Measurements from ENCODE around the gene FYTTD1. TPM values are rescaled to one million over a fixed set of nuclear protein-coding genes. Genes with fewer than 3 reads are reported as not detected.

FYTTD1 gene
- total RNA-seq, 1 donor from 2014 or later: 89.1 TPM

DNA sequence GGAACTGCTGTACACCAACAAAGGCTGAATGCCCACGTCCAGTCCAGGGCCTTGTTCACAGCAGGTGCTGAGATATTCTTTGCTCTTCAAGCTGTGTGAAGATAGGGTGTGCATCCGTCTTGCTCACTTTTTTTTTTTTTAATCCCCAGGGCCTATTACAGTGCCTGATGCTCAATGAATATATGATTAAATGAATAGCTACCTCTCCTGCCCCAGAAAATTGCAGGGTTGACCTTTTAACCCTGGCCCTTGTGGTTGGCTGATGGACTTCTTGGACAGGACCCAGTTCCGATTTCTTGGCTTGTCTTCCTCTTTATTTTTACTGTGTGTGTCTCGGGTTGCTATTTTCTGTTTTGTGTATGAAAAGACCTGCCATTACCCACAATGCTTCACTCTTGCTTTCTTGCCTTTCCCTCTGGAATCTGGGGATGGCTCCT lies 2.9 kb upstream of the FYTTD1 start:
- no peaks in the 10 kb centered on the region for H3K27me3 Mint-ChIP-seq (ENCODE audit: low read depth, unreplicated experiment)
- Histone ChIP-seq H3K79me2 (ENCODE audit: insufficient read depth, low read length) (peaks cover 13% of the 10 kb centered on the region), H3K4me2 (ENCODE audit: low read length) (no peak overlapping the region), H3K27ac (ENCODE audit: low read depth, low read length) (no peak overlapping the region), H3K27me3 (ENCODE audit: insufficient read depth, low read length) (no peaks in the 10 kb centered on the region), H3K4me3 (ENCODE audit: insufficient read depth, low read depth, low read length) (no peak overlapping the region), H3K9ac (ENCODE audit: low read length) (no peak overlapping the region), H3K36me3 (ENCODE audit: insufficient read depth, low read length) (no peaks in the 10 kb centered on the region), H3K4me1 (ENCODE audit: insufficient read depth, low read length) (peaks cover 13% of the 10 kb centered on the region), H4K20me1 (ENCODE audit: insufficient read depth, low read length) (peaks cover 14% of the 10 kb centered on the region), H2AFZ (ENCODE audit: low read depth, low read length) (no peak overlapping the region), H3K9me3 (ENCODE audit: insufficient read depth, low read depth, low read length) (no peaks in the 10 kb centered on the region)
- DNase-seq (ENCODE audit: low read depth): no peak
- no peak overlapping the region for H3K4me3 Mint-ChIP-seq (ENCODE audit: unreplicated experiment)
- TF ChIP-seq, protein P1, sequence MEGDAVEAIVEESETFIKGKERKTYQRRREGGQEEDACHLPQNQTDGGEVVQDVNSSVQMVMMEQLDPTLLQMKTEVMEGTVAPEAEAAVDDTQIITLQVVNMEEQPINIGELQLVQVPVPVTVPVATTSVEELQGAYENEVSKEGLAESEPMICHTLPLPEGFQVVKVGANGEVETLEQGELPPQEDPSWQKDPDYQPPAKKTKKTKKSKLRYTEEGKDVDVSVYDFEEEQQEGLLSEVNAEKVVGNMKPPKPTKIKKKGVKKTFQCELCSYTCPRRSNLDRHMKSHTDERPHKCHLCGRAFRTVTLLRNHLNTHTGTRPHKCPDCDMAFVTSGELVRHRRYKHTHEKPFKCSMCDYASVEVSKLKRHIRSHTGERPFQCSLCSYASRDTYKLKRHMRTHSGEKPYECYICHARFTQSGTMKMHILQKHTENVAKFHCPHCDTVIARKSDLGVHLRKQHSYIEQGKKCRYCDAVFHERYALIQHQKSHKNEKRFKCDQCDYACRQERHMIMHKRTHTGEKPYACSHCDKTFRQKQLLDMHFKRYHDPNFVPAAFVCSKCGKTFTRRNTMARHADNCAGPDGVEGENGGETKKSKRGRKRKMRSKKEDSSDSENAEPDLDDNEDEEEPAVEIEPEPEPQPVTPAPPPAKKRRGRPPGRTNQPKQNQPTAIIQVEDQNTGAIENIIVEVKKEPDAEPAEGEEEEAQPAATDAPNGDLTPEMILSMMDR (IDR thresholded peaks at IDR 0.05; ENCODE audit: insufficient read depth, low read depth, low read length): no peak
- TF ChIP-seq EZH2 (IDR thresholded peaks at IDR 0.05; ENCODE audit: insufficient read depth, low read length): no peak
- no peaks in the 10 kb centered on the region for H3K36me3 Mint-ChIP-seq (ENCODE audit: low read depth, unreplicated experiment)
- H3K27ac Mint-ChIP-seq (ENCODE audit: unreplicated experiment): no peak overlapping the region
- H3K9me3 Mint-ChIP-seq (ENCODE audit: unreplicated experiment): no peaks in the 10 kb centered on the region
- FAIRE-seq: no peak
- H3K4me1 Mint-ChIP-seq (ENCODE audit: low read depth, unreplicated experiment): no peaks in the 10 kb centered on the region

DNA sequence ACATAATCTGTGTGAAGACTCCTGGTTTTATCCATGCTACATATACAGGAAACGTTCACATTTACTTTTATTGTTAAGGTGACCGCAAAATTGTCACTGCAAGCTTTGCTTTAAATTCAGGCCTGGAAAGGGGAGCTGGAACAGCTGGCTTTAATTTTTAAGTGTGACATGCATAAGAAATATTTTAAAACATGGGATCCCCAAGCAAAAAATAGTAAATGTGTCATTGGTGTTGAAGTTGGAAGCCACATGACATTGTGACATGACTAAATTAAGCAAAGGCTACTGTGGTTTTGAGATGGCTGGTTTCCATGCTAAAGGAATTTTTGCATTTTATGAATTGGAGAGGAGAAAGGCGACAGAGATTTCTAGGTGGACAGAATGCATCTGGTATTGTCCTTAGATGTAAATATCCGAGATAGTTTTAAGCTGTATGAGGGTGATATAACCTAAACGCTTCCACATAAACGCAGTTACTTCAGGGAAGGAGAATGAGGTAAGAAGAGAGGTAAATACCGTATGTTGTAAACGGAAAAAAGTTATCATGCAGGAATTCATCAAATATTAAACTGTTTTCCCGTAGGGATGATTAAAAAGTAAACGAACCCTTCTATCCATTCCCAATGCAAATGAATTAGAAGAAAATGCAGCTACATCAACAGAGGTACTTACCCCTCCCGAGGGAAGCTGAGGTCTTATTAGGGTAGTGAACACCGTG lies 927 bp upstream of the FYTTD1 start:
- Histone ChIP-seq H3K4me2 (ENCODE audit: low read length) (peak overlapping the region; percentile 85), H3K27me3 (ENCODE audit: insufficient read depth, low read length) (no peaks in the 10 kb centered on the region), H3K4me1 (ENCODE audit: insufficient read depth, low read length) (peaks cover 17% of the 10 kb centered on the region), H3K27ac (ENCODE audit: low read depth, low read length) (peak overlapping the region; percentile 87), H3K9me3 (ENCODE audit: insufficient read depth, low read depth, low read length) (no peaks in the 10 kb centered on the region), H4K20me1 (ENCODE audit: insufficient read depth, low read length) (peaks cover 31% of the 10 kb centered on the region), H3K79me2 (ENCODE audit: insufficient read depth, low read length) (peaks cover 33% of the 10 kb centered on the region), H3K36me3 (ENCODE audit: insufficient read depth, low read length) (no peaks in the 10 kb centered on the region), H2AFZ (ENCODE audit: low read depth, low read length) (peak overlapping the region; percentile 95), H3K9ac (ENCODE audit: low read length) (peak overlapping the region; percentile 84), H3K4me3 (ENCODE audit: insufficient read depth, low read depth, low read length) (peak overlapping the region; percentile 91)
- TF ChIP-seq, protein P1 (IDR thresholded peaks at IDR 0.05; ENCODE audit: insufficient read depth, low read depth, low read length): no peak
- TF ChIP-seq EZH2 (IDR thresholded peaks at IDR 0.05; ENCODE audit: insufficient read depth, low read length): no peak
- Mint-ChIP-seq H3K4me1 (ENCODE audit: low read depth, unreplicated experiment) (peaks cover 12% of the 10 kb centered on the region), H3K36me3 (ENCODE audit: low read depth, unreplicated experiment) (no peaks in the 10 kb centered on the region), H3K27me3 (ENCODE audit: low read depth, unreplicated experiment) (no peaks in the 10 kb centered on the region), H3K4me3 (ENCODE audit: unreplicated experiment) (peak overlapping the region; percentile 93), H3K9me3 (ENCODE audit: unreplicated experiment) (no peaks in the 10 kb centered on the region), H3K27ac (ENCODE audit: unreplicated experiment) (peak overlapping the region; percentile 89)
- peak; percentile 30 for DNase-seq (ENCODE audit: low read depth)
- peak; percentile 20 for FAIRE-seq

DNA sequence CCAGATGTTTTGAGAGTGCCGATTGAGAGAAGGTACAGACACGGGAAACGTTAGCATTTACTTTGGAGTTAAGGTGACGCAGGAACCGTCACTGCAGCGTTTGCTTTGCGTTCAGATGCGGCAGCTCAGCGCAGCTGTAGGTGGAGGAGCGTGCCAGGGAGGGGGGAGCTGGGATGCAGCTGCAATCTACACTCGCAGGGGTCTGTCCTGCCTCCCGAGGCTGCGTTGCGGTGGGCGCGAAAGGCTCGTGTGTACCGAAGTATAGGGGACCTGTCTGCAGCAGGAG lies 425 bp upstream of the FYTTD1 start:
- H3K9me3 Mint-ChIP-seq (ENCODE audit: unreplicated experiment): no peaks in the 10 kb centered on the region
- no peak for TF ChIP-seq EZH2 (IDR thresholded peaks at IDR 0.05; ENCODE audit: insufficient read depth, low read length)
- TF ChIP-seq, protein P1 (IDR thresholded peaks at IDR 0.05; ENCODE audit: insufficient read depth, low read depth, low read length): no peak
- Histone ChIP-seq H3K4me2 (ENCODE audit: low read length) (peak overlapping the region; percentile 85), H3K27me3 (ENCODE audit: insufficient read depth, low read length) (no peaks in the 10 kb centered on the region), H3K9ac (ENCODE audit: low read length) (peak overlapping the region; percentile 84), H3K27ac (ENCODE audit: low read depth, low read length) (peak overlapping the region; percentile 87), H3K4me3 (ENCODE audit: insufficient read depth, low read depth, low read length) (peak overlapping the region; percentile 91), H4K20me1 (ENCODE audit: insufficient read depth, low read length) (peaks cover 36% of the 10 kb centered on the region), H3K79me2 (ENCODE audit: insufficient read depth, low read length) (peaks cover 38% of the 10 kb centered on the region), H3K36me3 (ENCODE audit: insufficient read depth, low read length) (no peaks in the 10 kb centered on the region), H3K4me1 (ENCODE audit: insufficient read depth, low read length) (peaks cover 17% of the 10 kb centered on the region), H2AFZ (ENCODE audit: low read depth, low read length) (peak overlapping the region; percentile 95), H3K9me3 (ENCODE audit: insufficient read depth, low read depth, low read length) (no peaks in the 10 kb centered on the region)
- peaks cover 16% of the 10 kb centered on the region for H3K4me1 Mint-ChIP-seq (ENCODE audit: low read depth, unreplicated experiment)
- no peaks in the 10 kb centered on the region for H3K27me3 Mint-ChIP-seq (ENCODE audit: low read depth, unreplicated experiment)
- FAIRE-seq (no peak), DNase-seq (ENCODE audit: low read depth) (peak; percentile 62)
- H3K36me3 Mint-ChIP-seq (ENCODE audit: low read depth, unreplicated experiment): no peaks in the 10 kb centered on the region
- peak overlapping the region; percentile 93 for H3K4me3 Mint-ChIP-seq (ENCODE audit: unreplicated experiment)
- H3K27ac Mint-ChIP-seq (ENCODE audit: unreplicated experiment): peak overlapping the region; percentile 89
